Cardiac fibroblast (primary cell): ENCODE results near the gene DES.

Experiments
- DNase-seq, 2 donors: peaks; one replicate each; pipeline versions ENCODE4 v3.0.0 to v3.0.0-alpha.2; 2010; ENCODE audit warnings: low read depth in 2 of 2
- H3K4me3 ChIP-seq, 2 donors: replicated peaks in 1 of 2; 1 replicate in 1 of 2; 2 replicates in 1 of 2; pipeline ENCODE4 v1.5.1; 2011; ENCODE audit warnings: low read depth in 2 of 2, low read length in 2 of 2, mild to moderate bottlenecking in 2 of 2, moderate library complexity in 1 of 2
- TF ChIP-seq, protein P1 (sequence below): IDR thresholded peaks from one replicate; pipeline ENCODE4 v1.5.1; 2011; ENCODE audit warnings: low read depth, mild to moderate bottlenecking, low read length, inconsistent platforms

DES gene

DNA sequence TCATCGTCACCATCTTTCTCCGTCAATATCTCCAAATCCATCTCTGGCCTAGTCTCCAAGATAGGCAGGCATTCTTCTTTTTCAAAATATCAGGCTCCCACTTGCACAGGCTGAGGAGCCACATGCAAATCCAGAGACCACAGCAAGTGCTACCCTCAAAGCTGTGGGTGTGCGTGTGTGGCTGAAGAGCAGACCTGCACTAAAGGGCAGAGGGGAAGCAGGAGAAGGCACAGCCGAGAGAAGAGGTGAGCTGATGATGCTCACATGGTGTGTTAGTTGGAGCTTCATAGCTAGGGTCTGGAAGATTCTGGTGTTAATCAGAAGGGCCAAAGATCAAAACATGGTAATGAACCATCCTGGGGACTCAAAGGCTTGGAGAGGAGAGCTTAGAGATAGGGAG is 20.3 kb downstream of the DES start:
- TF ChIP-seq, protein P1, sequence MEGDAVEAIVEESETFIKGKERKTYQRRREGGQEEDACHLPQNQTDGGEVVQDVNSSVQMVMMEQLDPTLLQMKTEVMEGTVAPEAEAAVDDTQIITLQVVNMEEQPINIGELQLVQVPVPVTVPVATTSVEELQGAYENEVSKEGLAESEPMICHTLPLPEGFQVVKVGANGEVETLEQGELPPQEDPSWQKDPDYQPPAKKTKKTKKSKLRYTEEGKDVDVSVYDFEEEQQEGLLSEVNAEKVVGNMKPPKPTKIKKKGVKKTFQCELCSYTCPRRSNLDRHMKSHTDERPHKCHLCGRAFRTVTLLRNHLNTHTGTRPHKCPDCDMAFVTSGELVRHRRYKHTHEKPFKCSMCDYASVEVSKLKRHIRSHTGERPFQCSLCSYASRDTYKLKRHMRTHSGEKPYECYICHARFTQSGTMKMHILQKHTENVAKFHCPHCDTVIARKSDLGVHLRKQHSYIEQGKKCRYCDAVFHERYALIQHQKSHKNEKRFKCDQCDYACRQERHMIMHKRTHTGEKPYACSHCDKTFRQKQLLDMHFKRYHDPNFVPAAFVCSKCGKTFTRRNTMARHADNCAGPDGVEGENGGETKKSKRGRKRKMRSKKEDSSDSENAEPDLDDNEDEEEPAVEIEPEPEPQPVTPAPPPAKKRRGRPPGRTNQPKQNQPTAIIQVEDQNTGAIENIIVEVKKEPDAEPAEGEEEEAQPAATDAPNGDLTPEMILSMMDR = no peak
- H3K4me3 ChIP-seq = no peak overlapping the region

DNA sequence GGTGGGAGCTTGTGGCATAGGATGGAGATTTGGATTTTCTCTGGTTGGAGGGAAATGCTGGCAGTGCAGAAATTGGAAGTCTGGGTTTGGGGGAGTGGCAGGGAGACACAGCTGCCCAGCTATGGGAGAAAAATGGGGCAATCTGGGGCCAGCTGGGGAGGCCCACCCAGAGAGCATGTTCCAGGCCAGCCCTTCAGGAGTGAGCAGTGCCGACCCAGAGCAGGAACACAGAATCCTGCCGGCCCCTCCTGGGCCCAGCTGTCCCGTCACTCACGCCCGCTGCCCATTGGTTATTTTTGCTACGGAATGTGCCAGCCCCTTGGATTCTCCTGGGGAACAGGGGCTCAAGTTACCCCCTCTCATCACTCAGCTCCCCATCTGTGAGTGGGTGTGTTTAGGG is 21.3 kb downstream of the DES start:
- TF ChIP-seq, protein P1 = no peak
- no peak overlapping the region for H3K4me3 ChIP-seq
- DNase-seq = no peak

More for the DNA sequence above, 20.3 kb downstream of the DES start:
- DNase-seq = no peak

DNA sequence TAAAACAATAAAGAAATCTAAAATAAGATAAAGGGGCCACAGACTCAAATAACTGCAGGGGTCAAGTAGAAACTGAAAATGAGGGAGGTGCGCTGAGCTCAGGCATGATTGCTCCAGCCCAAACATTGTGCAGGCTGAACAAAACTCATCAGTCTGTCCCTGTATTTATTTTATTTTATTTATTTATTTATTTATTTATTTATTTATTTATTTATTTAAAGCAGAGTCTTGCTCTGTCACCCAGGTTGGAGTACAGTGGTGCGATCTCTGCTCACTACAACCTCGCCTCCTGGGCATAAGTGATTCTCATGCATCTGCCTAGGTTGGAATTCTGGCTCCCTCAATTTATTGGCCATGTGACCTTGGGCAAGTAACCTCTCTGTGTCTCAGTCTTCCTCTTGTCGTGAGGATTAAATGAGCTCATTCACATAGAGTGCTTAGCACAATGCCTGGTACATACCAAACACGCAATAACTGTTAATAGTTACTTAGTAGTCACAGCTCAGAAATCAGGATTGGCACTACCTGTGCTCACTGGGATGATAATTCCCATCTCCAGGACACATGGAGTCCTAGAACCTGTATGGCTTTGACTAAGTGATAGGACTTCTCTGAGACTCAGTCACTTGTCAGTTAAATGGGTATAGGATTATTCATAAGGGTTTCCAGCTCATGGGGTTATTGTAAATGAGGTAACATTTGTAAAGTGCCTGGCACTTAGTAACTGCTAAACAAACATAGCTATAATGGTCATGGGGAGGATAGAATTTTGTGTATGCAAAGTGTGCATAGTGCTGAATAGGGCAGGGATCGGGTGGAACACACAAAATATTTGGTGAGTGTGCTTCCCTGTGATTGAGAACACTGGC is 22.4 kb downstream of the DES start:
- TF ChIP-seq, protein P1 = no peak
- H3K4me3 ChIP-seq = no peak overlapping the region
- DNase-seq = peak in 1 of 2 donors; percentile 34

DNA sequence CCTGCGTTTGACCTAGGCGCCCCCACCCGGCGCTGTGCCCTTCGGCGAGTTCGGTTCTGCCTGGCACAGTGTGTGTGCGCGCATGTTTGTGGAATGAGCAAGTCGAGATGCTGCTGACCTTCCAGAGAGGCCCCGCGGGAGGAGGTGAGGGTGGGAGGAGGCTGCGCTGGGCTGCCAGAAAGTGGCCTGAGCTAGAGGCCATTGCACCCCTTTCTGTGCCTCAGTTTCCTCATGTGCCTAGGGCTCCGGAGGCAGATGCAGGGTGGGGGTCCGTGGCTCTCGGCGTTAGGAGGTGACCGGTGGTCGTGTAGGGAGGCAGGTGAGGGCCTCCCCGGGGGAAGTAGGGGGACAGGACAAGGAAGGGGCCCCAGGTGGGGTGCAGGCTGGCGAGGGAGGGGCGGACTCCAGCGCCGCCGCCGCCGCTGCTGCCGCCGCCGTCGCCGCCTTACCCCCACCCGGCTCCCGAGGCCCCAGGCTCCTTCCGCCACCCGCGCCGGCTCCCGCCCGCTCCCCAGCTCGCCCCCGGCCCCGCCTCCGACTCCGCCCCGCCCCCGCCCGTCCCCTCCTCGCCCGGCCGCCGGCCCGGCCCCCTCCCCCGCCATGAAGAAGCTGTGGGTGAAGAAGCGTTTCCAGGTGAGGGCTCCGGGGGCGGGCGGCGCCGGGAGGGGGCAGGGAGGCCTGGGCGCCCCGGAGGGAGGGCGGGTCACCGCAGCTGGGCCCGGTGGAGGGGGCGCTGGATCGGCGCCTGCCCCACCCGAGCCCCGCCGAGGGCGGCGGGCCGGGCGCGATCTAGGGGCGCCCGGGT is 23.5 kb downstream of the DES start:
- TF ChIP-seq, protein P1 = no peak
- H3K4me3 ChIP-seq = peak overlapping the region; percentile 57
- peak; percentile 41 to 69 for DNase-seq

DNA sequence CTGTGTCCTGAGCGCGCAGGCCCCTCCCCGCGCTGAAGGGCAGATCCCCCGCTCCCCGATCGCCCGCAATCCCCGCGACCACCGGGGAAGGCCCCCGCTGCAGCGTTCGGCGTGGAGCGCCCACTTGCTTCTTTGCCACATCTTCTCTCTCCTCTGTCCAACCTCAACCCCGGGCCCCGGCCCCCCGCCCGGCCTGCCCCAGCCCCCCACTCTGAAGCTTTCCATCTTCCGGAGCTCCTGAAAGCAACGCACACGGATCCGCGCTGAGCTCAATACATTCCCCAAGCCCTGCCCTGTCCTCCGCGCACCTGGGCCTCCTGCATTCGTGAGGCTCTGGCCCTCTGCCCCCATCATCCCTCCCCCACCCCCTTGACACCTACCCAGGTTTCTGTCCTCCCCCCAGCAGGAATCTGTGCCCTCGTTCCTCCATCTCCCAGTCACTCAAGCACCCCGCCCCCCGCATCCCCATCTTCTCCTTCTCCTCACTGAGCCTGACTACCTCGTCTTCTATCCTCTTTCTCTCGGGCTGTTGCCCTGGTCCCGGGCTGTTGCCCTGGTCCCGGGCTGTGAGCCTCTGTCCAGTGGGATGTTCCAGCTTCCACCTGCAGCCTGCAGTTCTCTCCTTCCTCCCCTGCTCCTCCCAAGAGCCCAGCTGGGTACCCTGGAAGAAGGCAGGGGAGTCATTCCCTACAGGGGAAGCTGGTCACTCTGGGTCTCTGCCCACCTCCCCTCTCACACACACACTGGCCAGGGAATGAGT is 24.3 kb downstream of the DES start:
- TF ChIP-seq, protein P1 = no peak
- peak overlapping the region; percentile 57 for H3K4me3 ChIP-seq

DNA sequence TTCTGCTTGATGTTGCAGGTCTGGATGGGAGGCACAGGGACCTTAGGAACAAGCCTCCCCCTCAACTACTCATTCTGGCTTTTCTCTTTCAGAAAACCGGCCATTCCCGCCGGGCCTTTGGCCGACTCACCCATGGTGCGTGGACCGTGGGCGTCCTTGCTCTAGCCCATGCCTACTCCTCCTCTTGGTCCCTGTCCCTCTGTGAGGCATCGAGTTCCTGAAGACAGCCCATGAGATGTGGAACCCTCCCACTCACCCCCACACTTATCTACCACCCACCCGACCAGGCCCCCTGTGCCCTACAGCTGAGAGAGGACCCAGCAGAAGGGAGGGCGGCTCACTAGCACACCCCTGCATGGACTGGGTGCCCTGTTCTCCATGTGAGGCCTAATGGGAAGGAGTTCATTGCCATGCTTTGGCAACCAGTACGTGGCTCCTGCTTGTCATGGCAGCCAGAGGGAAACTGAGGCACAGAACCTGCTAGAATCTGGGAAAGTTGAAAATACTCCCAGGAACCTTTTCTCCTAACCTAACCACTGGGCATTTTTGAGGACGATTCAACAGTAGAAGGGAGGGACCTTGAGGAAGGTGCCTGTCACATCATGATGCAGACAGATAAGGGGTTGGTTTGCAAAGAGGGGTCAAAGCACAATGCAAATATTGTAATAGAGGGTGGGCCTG is 25.0 kb downstream of the DES start:
- peak overlapping the region; percentile 57 for H3K4me3 ChIP-seq
- TF ChIP-seq, protein P1 = no peak
- no peak for DNase-seq

More for the DNA sequence above, 24.3 kb downstream of the DES start:
- DNase-seq = no peak
